B cell (primary cell): ENCODE results near the gene NR5A2. TPM values are rescaled to one million over a fixed set of nuclear protein-coding genes. Genes with fewer than 3 reads are reported as not detected.
A peak's percentile ranks its signal among the peaks of the same experiment; 100 is the strongest.

Experiments
- ATAC-seq: fragments of 200-7000 bp; cut with Tn5 transposase; one replicate; pipeline ENCODE4 v1.10.0; 2021; ENCODE audit warnings: low read depth, mild to moderate bottlenecking, moderate number of reproducible peaks, moderate library complexity
- CTCF ChIA-PET: fragments of 350-600 bp; sonication (Branson Sonifier 250); formaldehyde crosslinking; loops from one replicate; lab custom pipeline; 2021; ENCODE audit warnings: antibody characterized with exemption, inconsistent platforms; lab: Charles Lee
- POLR2A ChIA-PET: fragments of 350-600 bp; sonication (Branson Sonifier 250); formaldehyde crosslinking; loops from one replicate; lab custom pipeline; 2021; ENCODE audit warnings: antibody characterized with exemption; lab: Charles Lee
- DNase-seq: peaks from one replicate; pipeline ENCODE4 v3.0.0; 2013
- H2AFZ ChIP-seq: 2 replicates; pipeline ENCODE4 v1.6.1; 2012; ENCODE audit warnings: mild to moderate bottlenecking, low read depth, low read length; ENCODE audit not compliant: insufficient read depth, poor library complexity, severe bottlenecking
- H3K27ac ChIP-seq, 2 donors: 1 replicate in 1 of 2; 2 replicates in 1 of 2; pipeline ENCODE4 v1.5.1; 2012 to 2013; ENCODE audit warnings: low read length in 2 of 2, mild to moderate bottlenecking in 2 of 2, moderate library complexity in 1 of 2
- H3K27me3 ChIP-seq, 4 experiments: fragments of 200-600 bp in 1 of 4; sonication (generic) in 1 of 4; replicated peaks in 1 of 4; 1 replicate in 2 of 4; 2 replicates in 2 of 4; pipeline versions ENCODE4 v1.6.1 to v1.7.0; 2013 to 2016; ENCODE audit warnings: low read length in 3 of 4, mild to moderate bottlenecking in 2 of 4, mixed read lengths in 1 of 4, moderate library complexity in 1 of 4; ENCODE audit not compliant: insufficient read depth in 4 of 4, control insufficient read depth in 3 of 4; ENCODE audit errors: control extremely low read depth in 1 of 4
- H3K36me3 ChIP-seq, 2 experiments: replicated peaks in 1 of 2; 1 replicate in 1 of 2; 2 replicates in 1 of 2; pipeline versions ENCODE4 v1.6.1 to v1.7.1; 2013; ENCODE audit warnings: low read length in 1 of 2; ENCODE audit not compliant: insufficient read depth in 2 of 2, control insufficient read depth in 1 of 2; ENCODE audit errors: control extremely low read depth in 1 of 2, extremely low read depth in 1 of 2
- H3K4me1 ChIP-seq, 2 donors: fragments of 200-600 bp in 1 of 2; sonication (generic) in 1 of 2; 1 replicate in 1 of 2; 2 replicates in 1 of 2; pipeline versions ENCODE4 v1.5.1 to v1.6.1; 2013 to 2017; ENCODE audit warnings: low read length in 2 of 2; ENCODE audit not compliant: control insufficient read depth in 2 of 2, insufficient read depth in 2 of 2
- H3K4me2 ChIP-seq: replicated peaks from 2 replicates; pipeline ENCODE3; 2012; ENCODE audit warnings: mild to moderate bottlenecking, low read depth, low read length; ENCODE audit not compliant: poor library complexity, severe bottlenecking
- H3K4me3 ChIP-seq, 5 experiments: fragments of 200-600 bp in 1 of 5; sonication (generic) in 1 of 5; 1 replicate in 3 of 5; 2 replicates in 2 of 5; pipeline versions ENCODE4 v1.5.1 to v1.7.0; 2011 to 2016; ENCODE audit warnings: low read length in 4 of 5, mild to moderate bottlenecking in 4 of 5, low read depth in 2 of 5, control low read depth in 1 of 5, moderate library complexity in 1 of 5; ENCODE audit not compliant: insufficient read depth in 1 of 5; ENCODE audit errors: control extremely low read depth in 1 of 5, extremely low read depth in 1 of 5
- H3K79me2 ChIP-seq: fragments of 200-600 bp; sonication (generic); one replicate; pipeline ENCODE4 v1.6.0; 2016; ENCODE audit warnings: low read length; ENCODE audit not compliant: control insufficient read depth, insufficient read depth
- H3K9ac ChIP-seq: fragments of 200-600 bp; sonication (generic); 2 replicates; pipeline ENCODE4 v1.6.1; 2017; ENCODE audit warnings: mild to moderate bottlenecking, low read length, moderate library complexity
- H3K9me3 ChIP-seq, 3 donors: one replicate each; pipeline versions ENCODE4 v1.6.1 to v1.7.1; 2013; ENCODE audit warnings: low read length in 2 of 3; ENCODE audit not compliant: control insufficient read depth in 2 of 3, insufficient read depth in 1 of 3; ENCODE audit errors: control extremely low read depth in 1 of 3
- H4K20me1 ChIP-seq: 2 replicates; pipeline ENCODE4 v1.6.0; 2012; ENCODE audit warnings: mild to moderate bottlenecking, low read length; ENCODE audit not compliant: insufficient read depth, control insufficient read depth, poor library complexity, severe bottlenecking
- H3K27ac Mint-ChIP-seq: one replicate; pipeline ENCODE4 v1.8.0; 2021; ENCODE audit warnings: mixed read lengths
- H3K27me3 Mint-ChIP-seq: one replicate; pipeline ENCODE4 v1.8.0; 2021; ENCODE audit warnings: mixed read lengths
- H3K4me1 Mint-ChIP-seq: one replicate; pipeline ENCODE4 v1.8.0; 2021; ENCODE audit warnings: mixed read lengths
- H3K4me3 Mint-ChIP-seq: one replicate; pipeline ENCODE4 v1.8.0; 2021; ENCODE audit warnings: mixed read lengths
- H3K9me3 Mint-ChIP-seq: one replicate; pipeline ENCODE4 v1.8.0; 2022; ENCODE audit warnings: mixed read lengths; ENCODE audit not compliant: insufficient read depth
- CTCF ChIP-seq: fragments of 200-600 bp; IDR thresholded peaks from one replicate; pipeline ENCODE4 v1.8.0; 2022; ENCODE audit warnings: antibody characterized with exemption, mild to moderate bottlenecking
- EZH2 ChIP-seq: IDR thresholded peaks from 2 replicates; pipeline ENCODE4 v1.6.1; 2012; ENCODE audit warnings: borderline replicate concordance, low read depth, mild to moderate bottlenecking, moderate library complexity, low read length; ENCODE audit not compliant: insufficient read depth, poor library complexity, severe bottlenecking
- WGBS: methylation state at CpG from one replicate; pipeline ENCODE4 v1.1.5; 2013; ENCODE audit warnings: missing lambda C conversion rate; ENCODE audit not compliant: insufficient coverage; 5-methylcytosine and 5-hydroxymethylcytosine counted together
- intact Hi-C: fragments of 100-400 bp; cut with micrococcal nuclease; formaldehyde crosslinking; loops from one replicate; pipeline ENCODE4 v1.10.0; 2022
- polyA plus RNA-seq: library from polyadenylated mRNA; depleted of rRNA; stranded (reverse); fragments of >200 nt; gene quantifications from 2 replicates; pipeline ENCODE4 v1.2.3, GENCODE V29; 2012
- total RNA-seq, 2 donors: library from RNA; stranded (reverse); fragments of 120-200 nt in 1 of 2; gene quantifications; 1 replicate in 1 of 2; 2 replicates in 1 of 2; pipeline versions ENCODE4 v1.2.3 to v1.2.4, GENCODE V29; 2013 to 2022

The NR5A2 gene
- total and polyA plus RNA-seq, 2 donors (not counting 1 experiment from before 2014, with no cell fraction given): 0.07 TPM; not detected in 1

GRCh38 chr1:200034761-200035396 is 7.4 kb downstream of the NR5A2 start:
- CTCF ChIA-PET: no interaction called here
- Histone ChIP-seq H3K4me2 (peak overlapping the region; percentile 43), H3K36me3 (no peaks in the 10 kb centered on the region), H3K9me3 (peaks cover 0 to 43% (median 2%) of the 10 kb centered on the region in 3 donors), H3K27me3 (peaks cover 0 to 88% (median 70%) of the 10 kb centered on the region in 4 experiments), H4K20me1 (no peaks in the 10 kb centered on the region), H3K4me3 (peak overlapping the region in 1 of 5 experiments; percentile 23), H3K79me2 (no peaks in the 10 kb centered on the region), H2AFZ (no peak overlapping the region), H3K9ac (no peak overlapping the region), H3K4me1 (peaks cover 37 to 39% of the 10 kb centered on the region in 2 donors), H3K27ac (no peak overlapping the region)
- peak; percentile 66 for TF ChIP-seq EZH2
- no peak for TF ChIP-seq CTCF
- H3K9me3 Mint-ChIP-seq: no peaks in the 10 kb centered on the region
- H3K27ac Mint-ChIP-seq: no peak overlapping the region
- ATAC-seq (no peak), DNase-seq (peak; percentile 32)
- 14% methylated on average over 21 of the region's 25 CpGs for WGBS
- H3K4me1 Mint-ChIP-seq: peaks cover 23% of the 10 kb centered on the region
- peaks cover 47% of the 10 kb centered on the region for H3K27me3 Mint-ChIP-seq
- no peak overlapping the region for H3K4me3 Mint-ChIP-seq
- intact Hi-C loops: no loop called here
- POLR2A ChIA-PET: no interaction called here

GRCh38 chr1:200035397-200035955 is 8.0 kb downstream of the NR5A2 start:
- no peak overlapping the region for H2AFZ ChIP-seq
- DNase-seq (peak; percentile 41), ATAC-seq (no peak)
- intact Hi-C loops: no loop called here
- no peaks in the 10 kb centered on the region for H4K20me1 ChIP-seq
- H3K4me1 Mint-ChIP-seq: peaks cover 25% of the 10 kb centered on the region
- H3K4me3 ChIP-seq: no peak overlapping the region
- H3K27ac ChIP-seq: no peak overlapping the region
- H3K9me3 Mint-ChIP-seq: no peaks in the 10 kb centered on the region
- TF ChIP-seq EZH2 (no peak), CTCF (no peak)
- H3K79me2 ChIP-seq: no peaks in the 10 kb centered on the region
- no peak overlapping the region for H3K27ac Mint-ChIP-seq
- H3K9me3 ChIP-seq: peaks cover 0 to 44% (median 2%) of the 10 kb centered on the region in 3 donors
- peaks cover 0 to 92% (median 71%) of the 10 kb centered on the region in 4 experiments for H3K27me3 ChIP-seq
- no peaks in the 10 kb centered on the region for H3K36me3 ChIP-seq
- CTCF ChIA-PET: no interaction called here
- peak overlapping the region; percentile 43 for H3K4me2 ChIP-seq
- WGBS: 8% methylated on average over 32 of the region's 36 CpGs
- peaks cover 42 to 44% of the 10 kb centered on the region in 2 donors for H3K4me1 ChIP-seq
- H3K9ac ChIP-seq: no peak overlapping the region
- peak overlapping the region; percentile 29 for H3K4me3 Mint-ChIP-seq
- POLR2A ChIA-PET: no interaction called here
- H3K27me3 Mint-ChIP-seq: peaks cover 48% of the 10 kb centered on the region
